NT2/D1 (cell line): ENCODE measurements around the gene NRXN3.

Experiments used
- SUZ12 ChIP-seq: IDR thresholded peaks from 2 replicates; pipeline ENCODE4 v1.6.1; 2011; ENCODE audit not compliant: insufficient read length, insufficient read depth; ENCODE audit errors: extremely low read depth
- YY1 ChIP-seq: IDR thresholded peaks from 2 replicates; pipeline ENCODE4 v1.6.1; 2011; ENCODE audit not compliant: insufficient read length, insufficient read depth
- ZNF274 ChIP-seq: IDR thresholded peaks from 2 replicates; pipeline ENCODE4 v1.6.1; 2011; ENCODE audit warnings: mild to moderate bottlenecking, low read depth, low read length

GRCh38 chr14:78581229-78581628, 411.1 kb downstream of the NRXN3 start:
- TF ChIP-seq SUZ12 (no peak), YY1 (no peak), ZNF274 (no peak)
